OCI-LY1 (cell line): Measurements from ENCODE around the gene KAT2B.

ENCODE experiments used
- EZH2 ChIP-seq: fragments of 200-600 bp; sonication (generic), shearing (Covaris generic); IDR thresholded peaks from 2 replicates; pipeline ENCODE4 v1.8.0; 2017; ENCODE audit warnings: borderline replicate concordance, mixed run types, mild to moderate bottlenecking, antibody characterized with exemption, low read length, moderate library complexity, mixed read lengths
- TF ChIP-seq, protein P1 (sequence below): fragments of 200-600 bp; sonication (generic), shearing (Covaris generic); IDR thresholded peaks from 2 replicates; pipeline ENCODE4 v1.5.1; 2017; ENCODE audit warnings: mild to moderate bottlenecking, antibody characterized with exemption, low read length, moderate library complexity, mixed read lengths

GRCh38 chr3:20140881-20141280 lies 100.6 kb downstream of the KAT2B start:
- TF ChIP-seq, protein P1, sequence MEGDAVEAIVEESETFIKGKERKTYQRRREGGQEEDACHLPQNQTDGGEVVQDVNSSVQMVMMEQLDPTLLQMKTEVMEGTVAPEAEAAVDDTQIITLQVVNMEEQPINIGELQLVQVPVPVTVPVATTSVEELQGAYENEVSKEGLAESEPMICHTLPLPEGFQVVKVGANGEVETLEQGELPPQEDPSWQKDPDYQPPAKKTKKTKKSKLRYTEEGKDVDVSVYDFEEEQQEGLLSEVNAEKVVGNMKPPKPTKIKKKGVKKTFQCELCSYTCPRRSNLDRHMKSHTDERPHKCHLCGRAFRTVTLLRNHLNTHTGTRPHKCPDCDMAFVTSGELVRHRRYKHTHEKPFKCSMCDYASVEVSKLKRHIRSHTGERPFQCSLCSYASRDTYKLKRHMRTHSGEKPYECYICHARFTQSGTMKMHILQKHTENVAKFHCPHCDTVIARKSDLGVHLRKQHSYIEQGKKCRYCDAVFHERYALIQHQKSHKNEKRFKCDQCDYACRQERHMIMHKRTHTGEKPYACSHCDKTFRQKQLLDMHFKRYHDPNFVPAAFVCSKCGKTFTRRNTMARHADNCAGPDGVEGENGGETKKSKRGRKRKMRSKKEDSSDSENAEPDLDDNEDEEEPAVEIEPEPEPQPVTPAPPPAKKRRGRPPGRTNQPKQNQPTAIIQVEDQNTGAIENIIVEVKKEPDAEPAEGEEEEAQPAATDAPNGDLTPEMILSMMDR = no peak
- no peak for TF ChIP-seq EZH2
